OCI-M2 (cell line): Measurements from ENCODE around the gene SMAD4.
"Not testable (repeated sequence)": the region's sequence is repeated elsewhere in the genome, so short reads cannot be mapped to it uniquely, and the experiment has no call there.

Source experiments
- DNase-seq: peaks from one replicate; lab custom pipeline; 2025; ENCODE audit not compliant: unreplicated experiment; lab: John Stamatoyannopoulos, UW

Gene SMAD4

DNA sequence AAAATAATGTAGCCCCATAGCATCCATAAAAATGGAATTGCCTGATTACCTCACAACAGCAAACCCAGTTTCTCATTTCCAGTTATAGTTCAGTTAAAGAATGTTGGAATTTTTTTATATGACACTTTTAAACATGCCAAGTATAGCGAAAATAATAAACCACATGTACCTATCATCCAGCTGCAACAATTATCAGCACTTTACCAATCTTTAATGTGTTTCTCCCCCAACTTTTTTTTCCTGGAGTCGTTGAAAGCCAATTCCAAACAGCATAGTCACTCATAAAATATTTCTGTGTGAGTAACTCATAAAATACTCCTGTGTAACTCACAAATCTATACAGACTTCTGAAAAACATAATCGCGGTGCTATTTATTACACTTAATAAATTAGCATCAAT, 38.1 kb downstream of the SMAD4 start:
- no peak for DNase-seq

DNA sequence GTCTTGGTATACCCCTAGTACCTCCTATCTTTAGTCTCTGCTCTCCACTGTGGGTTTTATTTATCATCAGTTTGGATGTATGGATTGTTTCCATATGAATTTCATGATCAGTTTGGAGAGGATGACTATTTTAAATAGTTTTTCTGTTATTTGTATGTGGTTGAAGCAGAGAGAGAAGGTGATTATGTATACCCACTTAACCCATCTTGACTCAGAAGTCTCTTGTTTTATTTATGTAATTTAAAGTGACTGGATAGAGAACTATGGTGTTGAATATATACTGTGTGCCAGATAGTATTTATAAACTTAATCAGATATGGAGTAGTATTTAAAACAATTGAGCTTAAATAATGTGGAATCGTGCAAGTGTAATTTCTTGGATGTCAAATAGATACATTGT, 39.9 kb downstream of the SMAD4 start:
- DNase-seq = no peak

DNA sequence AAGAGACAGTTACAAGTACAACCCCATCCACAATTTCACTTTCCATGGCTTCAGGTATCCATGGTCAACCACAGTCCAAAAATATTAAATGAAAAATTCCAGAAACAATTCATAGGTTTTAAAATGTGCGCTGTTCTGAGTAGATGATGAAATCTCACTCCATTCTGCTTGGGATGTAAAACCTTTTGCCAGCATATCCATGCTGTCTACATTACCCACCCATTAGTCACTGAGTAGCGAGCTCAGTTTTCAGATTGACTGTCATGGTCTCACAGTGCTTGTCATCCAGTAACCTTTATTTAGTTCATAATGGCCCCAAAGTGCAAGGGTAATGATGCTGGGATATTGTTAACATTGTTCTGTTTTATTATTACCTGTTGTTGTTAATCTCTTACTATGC, 40.5 kb downstream of the SMAD4 start:
- DNase-seq = no peak

DNA sequence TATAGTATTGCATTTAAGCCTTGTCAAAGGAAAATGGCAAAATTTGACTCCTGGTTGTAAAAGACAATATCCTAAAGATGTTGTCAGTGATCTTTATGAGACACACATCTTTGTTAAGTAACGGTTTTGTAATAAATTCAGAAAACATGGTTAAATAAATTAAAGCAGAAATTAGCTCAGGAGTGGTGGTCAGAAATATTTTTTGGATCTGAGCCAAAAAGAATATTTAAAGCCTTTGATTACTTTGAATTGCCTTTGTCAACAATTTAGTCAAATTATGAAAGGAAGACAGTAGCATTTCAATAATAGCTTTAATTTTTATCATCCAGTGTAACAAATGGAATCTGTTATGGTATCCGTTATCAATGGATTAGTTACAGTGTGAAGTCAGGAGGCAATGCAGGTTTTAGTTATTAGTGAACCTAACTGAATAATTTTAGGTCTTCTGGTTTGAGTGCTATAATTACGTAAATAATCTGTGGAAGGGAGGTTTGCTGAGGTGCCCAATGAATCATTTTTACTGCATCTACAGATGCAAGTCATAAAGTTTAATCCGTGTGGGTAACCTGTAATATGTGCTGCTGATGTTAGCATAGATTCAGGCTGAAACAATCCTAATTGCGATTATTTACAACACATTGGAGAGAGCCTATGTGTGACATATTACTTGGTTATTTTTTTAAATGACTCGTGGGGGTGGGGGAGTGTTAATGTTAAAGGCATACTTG, 42.7 kb downstream of the SMAD4 start:
- DNase-seq = no peak

DNA sequence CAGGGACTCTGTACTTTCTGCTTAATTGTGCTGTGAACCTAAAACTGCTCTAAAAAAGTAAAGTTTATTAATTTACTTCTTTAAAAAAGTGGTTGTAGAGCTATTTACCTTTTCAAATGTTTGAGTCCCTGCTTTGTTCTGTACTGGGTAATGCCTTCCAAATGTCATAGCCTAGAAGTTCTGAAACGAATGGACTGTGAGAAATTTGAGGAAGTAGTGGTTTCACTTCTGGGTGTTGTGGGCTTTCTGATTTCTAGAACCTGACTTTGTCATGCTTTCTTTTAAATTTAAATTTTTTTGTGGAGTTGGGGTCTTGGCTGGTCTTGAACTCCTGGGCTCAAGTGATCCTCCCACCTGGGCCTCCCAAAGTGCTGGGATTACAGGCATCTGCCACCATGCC, 44.6 kb downstream of the SMAD4 start:
- no peak for DNase-seq

DNA sequence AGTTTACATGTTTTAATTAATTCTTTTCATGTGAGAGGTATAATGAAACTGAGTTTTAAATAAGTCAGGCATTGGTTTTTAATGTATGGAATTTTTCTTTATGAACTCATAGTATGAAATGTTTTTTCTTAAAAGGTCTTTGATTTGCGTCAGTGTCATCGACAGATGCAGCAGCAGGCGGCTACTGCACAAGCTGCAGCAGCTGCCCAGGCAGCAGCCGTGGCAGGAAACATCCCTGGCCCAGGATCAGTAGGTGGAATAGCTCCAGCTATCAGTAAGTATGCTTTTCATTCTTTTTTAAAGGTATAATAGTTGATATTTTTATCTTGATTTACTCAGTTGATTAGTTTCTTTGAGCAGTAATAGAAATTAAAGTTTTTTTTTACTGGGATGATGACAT, 46.5 kb downstream of the SMAD4 start:
- DNase-seq = no peak

DNA sequence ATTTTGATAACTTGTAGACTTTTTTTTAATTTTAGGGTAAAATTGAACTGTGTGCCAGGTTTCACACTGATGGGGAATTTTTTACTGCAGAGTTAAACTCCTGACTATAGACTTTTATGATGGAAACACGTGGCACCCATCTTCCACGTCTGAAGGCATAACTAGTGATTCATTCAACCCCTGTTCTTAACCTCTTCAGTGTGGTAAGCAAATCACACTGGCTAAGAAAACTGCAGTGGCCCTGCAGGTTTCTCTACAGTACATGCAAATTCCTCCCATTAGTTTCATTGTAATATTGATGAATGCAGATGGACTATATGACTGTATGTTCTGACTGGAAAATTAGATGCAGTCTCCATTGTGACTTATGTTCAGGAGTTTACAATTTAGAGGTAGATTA, 47.2 kb downstream of the SMAD4 start:
- no peak for DNase-seq

DNA sequence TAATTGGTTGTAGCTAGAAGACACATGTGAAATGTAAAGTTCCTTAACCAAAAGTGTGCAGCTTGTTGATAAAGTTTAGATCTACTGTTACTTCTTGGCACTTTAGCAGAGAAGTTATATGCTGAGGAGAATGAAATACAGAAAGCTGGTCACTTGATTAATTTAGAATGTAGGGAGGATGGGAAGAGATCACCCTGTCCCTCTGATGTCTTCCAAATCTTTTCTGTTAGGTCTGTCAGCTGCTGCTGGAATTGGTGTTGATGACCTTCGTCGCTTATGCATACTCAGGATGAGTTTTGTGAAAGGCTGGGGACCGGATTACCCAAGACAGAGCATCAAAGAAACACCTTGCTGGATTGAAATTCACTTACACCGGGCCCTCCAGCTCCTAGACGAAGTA, 48.0 kb downstream of the SMAD4 start:
- DNase-seq = no peak

DNA sequence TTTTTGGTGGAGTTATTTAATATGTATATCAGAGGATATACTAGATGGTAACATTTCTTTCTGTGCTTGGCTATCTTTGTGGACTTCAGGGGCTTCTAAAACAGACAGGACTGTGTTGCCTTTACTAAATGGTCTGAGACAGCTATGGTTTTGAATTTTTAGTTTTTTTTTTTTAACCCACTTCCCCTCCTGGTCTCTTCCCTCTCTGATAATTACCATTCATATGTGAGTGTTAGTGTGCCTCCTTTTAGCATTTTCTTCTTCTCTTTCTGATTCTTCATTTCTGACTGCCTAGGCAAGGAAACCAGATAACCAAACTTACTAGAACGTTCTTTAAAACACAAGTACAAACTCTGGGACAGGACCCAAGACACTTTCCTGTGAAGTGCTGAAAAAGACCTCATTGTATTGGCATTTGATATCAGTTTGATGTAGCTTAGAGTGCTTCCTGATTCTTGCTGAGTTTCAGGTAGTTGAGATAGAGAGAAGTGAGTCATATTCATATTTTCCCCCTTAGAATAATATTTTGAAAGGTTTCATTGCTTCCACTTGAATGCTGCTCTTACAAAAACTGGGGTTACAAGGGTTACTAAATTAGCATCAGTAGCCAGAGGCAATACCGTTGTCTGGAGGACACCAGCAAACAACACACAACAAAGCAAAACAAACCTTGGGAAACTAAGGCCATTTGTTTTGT, 52.7 kb downstream of the SMAD4 start:
- DNase-seq = no peak

DNA sequence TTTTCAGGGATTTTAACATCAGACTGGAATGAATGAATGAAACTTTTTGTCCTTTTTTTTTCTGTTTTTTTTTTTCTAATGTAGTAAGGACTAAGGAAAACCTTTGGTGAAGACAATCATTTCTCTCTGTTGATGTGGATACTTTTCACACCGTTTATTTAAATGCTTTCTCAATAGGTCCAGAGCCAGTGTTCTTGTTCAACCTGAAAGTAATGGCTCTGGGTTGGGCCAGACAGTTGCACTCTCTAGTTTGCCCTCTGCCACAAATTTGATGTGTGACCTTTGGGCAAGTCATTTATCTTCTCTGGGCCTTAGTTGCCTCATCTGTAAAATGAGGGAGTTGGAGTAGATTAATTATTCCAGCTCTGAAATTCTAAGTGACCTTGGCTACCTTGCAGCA, 53.4 kb downstream of the SMAD4 start:
- DNase-seq = no peak

DNA sequence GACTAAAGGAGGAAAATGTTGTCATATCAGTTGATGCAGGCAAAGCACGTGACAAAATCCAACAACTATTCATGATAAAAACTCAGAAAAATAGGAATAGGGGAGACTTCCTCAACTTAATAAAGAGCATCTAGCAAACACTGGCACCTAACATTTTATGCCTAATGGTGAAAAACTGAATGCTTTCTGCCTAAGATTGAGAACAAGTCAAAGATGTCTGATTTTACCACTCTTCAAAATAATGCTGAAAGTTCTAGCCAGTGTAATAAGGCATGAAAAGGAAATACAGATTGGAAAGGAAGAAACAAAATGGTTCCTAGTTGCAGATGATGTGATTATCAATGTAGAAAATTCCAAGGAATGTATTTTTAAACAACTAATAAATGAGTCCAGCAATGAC, 58.4 kb downstream of the SMAD4 start:
- DNase-seq = no peak

DNA sequence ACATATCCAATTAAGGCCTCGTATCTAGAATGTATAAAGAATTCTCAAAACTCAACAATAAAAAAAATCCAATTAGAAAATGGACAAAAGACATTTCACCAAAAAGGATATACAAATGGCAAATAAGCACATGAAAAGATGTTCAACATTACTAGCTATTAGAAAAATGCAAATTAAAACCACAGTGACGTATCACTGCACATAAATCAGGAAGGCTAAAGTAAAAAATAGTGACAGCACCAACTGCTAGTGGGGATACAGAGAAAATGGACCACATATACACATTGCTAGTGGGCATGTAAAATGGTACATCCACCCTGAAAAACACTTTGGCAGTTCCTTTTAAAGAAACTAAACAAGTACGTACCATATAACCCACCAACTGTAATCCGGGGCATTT, 59.7 kb downstream of the SMAD4 start:
- DNase-seq = no peak

DNA sequence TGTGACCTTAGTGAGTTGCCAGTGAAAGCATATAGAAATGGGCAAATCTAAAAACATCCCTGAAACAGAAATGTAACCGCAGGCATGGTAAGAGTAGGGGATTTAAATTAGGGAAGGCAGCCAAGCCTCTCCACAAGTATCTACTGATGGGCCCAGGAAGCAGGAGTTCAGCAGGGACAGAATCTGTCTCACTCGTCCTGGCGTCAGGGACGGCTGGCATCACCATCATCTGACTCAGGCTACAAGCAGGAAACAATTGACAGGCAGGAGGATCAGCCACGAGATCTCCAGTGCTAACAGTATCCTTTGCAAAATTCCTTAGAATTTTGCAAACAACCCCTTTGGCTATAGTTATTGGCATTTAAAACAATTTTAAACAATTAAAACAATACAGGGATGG, 61.3 kb downstream of the SMAD4 start:
- no peak for DNase-seq

DNA sequence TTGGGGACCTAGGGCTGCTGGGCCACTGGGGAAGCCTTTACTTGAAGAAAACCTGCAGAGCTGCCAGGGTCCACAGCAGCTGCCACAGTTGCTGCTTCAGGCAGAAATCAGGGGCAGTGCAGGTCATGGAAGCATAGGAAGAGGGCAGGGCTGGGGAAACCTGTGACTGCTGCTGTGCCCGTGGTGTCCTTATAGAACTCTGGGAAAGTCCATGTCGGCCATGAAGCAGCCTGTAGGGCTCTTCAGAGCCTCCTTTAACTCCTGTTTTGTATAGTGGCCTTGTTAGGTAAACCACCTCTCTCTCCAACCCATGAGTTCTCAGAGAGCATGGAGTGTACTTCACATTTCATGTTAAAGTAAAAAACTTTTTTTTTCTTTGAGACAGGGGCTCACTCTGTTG, 62.1 kb downstream of the SMAD4 start:
- no peak for DNase-seq

DNA sequence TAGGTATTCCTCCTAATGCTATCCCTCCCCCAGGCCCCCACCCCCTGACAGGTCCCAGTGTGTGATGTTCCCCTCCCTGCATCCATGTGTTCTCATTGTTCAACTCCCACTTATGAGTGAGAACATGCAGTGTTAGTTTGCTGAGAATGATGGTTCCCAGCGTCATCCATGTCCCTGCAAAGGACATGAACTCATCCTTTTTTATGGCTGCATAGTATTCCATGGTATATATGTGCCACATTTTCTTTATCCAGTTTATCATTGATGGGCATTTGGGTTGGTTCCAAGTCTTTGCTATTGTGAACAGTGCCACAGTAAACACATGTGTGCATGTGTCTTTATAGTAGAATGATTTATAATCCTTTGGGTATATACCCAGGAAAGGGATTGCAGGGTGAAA, 63.0 kb downstream of the SMAD4 start:
- DNase-seq = not testable (repeated sequence)

DNA sequence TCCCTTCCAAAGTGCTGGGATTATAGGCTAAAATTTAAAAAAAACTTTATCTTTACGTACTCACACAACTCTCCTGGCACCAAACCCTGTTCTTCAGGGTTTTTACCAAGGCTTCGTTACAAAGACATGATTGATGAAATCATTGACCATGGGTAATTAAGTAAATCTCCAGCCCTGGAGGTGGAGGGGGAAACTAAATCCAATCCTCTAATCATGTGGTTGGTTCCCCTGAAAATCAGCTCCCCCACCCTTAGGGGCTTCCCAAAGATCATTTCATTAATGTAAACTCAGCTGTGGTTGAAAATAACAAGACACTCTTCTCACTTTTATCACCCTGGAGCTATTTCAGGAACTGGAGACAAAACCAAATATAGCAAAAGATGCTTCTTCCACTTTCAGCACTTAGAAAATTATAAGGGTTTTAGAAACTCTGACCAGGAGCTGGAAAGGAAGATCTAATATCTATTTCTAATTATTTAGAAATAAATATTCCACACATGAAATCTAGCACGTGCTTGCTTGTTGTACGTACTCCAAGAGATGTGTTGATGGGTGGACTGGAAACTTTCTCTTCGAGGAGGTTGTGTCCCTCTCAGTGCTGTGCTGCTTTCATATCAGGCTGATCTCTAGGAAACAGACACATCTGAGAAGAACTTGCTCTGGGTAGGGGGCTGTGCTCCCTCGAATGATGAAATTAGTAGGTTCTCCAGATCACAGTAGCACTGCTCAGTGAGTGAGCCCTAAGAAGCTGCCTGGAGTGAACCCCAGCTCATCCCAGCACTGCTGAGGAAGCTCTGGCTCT, 67.2 kb downstream of the SMAD4 start:
- no peak for DNase-seq

DNA sequence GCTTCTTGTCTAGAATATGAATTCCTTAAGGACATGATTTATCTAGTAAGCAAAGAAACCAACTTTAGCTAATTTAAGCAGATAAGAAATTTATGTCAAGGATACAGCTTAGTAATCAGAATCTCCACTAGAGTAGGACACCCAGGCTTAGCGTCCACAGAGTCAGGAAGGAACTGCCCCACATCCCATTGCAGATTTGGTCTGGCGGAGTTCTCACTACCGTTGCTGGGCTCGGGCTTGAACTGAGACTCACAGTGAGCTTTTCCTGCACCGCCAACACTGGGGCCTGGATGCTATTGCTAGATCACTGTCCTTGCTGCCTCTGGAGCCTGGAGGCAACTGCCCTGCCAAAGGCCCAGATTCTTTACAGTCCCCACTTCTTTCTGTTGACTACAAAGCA, 68.1 kb downstream of the SMAD4 start:
- no peak for DNase-seq

DNA sequence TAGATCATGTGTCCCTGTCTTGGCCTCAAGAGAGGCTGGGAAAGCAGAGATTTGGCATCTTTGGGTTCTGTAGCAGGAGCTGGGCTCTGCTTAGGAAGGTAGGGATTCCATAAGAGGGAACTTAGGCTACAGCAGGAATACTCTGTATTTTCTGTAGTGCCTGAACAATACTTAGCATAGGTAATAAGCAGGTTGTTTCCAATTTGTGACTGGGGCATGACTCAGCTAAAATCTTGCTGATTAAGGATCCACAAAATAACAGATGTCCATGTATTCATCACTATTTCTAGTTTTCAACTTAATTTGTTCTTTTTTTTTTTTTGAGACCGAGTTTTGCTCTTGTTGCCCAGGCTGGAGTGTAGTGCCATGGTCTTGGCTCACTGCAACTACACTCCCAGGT, 68.5 kb downstream of the SMAD4 start:
- DNase-seq = no peak

DNA sequence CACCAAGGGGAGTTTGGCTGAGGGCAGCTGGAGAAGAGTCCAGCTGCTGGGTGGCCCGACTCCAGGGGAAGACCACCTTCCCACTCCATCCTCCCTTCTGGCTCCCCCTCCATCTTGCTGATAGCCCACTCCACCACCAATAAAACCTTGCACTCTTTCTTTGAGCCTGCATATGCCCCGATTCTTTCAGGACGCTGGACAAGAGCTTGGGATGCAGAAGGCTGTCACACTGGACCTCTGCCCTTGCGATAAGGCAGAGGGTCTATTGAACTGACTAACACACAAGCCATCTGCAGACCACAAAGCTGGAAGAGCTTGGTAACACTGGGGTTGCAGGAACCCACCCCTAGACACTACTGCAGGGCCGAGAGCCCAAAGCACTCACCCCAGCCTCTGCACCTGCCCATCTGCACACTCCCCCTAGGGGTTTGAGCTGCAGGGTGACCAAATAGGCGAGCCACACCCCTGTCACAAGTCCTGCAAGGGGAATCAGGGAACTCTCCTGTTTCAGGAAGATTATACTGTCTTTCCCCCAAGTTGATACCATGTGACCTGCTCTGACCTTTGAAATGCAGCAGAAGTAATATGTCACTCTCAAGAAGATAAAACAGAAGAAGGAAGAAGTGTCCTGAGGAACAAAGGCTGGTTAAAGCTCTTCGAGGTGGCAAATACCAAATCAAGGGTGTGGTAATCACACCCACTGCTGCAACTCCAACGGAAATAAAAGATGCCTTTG, 70.5 kb downstream of the SMAD4 start:
- no peak for DNase-seq

DNA sequence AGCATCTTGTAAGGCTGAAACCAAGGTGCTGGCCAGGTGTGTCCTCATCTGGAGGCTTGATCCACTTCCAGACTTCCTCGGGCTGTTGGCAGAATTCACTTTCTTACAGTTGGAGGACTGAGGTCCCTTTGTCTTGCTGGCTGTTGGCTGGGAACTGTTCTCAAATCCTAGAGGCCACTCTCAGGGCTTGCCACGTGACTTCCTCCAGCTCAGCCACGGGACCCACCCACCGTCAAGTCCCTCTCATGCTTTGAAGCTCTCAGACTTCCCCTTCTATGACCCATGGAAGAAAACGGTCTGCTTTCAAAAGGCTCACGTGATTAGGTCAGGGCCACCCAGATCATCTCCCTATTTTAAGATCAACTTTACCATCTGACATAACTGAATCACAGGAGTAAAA, 77.1 kb downstream of the SMAD4 start:
- no peak for DNase-seq

DNA sequence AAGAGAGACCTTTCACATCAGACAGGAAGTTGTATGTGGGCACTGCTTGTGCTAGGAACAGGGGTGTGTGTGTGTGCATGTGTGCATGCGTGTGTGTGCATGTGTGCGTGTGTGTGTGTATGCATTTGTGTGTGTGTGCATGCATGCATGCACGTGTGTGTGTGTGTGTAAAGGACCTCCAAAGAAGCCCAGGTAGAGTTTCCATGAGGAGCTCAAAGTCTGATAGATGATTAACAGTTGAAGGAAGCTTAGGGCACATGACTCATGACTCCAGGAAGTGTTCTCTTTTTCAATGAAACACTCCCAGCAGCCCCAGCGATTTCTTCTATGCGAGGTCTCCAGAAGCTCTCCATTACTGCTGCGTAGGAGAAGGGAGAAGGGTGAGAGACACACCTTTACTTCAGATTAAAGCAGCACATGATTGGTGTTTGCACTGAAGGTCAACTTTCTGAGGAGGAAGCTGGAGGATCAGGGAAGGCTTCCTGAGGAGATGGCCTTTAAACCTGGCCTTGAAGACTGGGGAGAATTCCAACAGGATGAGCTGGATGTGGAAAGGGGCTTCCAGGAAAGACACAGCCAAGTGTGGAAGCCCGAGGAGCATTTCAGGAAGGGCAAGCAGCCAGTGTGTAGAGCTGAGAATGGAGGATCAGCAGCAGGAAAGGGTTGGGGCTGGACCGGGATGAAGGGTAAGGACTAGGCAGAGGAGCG, 77.7 kb downstream of the SMAD4 start:
- DNase-seq = no peak
